ENCODE results near the gene IPO13. TPM values are rescaled to one million over a fixed set of nuclear protein-coding genes. Genes with fewer than 3 reads are reported as not detected.

The IPO13 gene
- total RNA-seq, 1 donor from 2014 or later: 53.2 TPM

GRCh38 chr1:43982241-43982640 lies 35.5 kb downstream of the IPO13 start:
- H3K27ac Mint-ChIP-seq (ENCODE audit: unreplicated experiment): no peak overlapping the region
- peaks cover 3% of the 10 kb centered on the region for H3K36me3 Mint-ChIP-seq (ENCODE audit: unreplicated experiment)
- peaks cover 15% of the 10 kb centered on the region for H3K4me1 Mint-ChIP-seq (ENCODE audit: low read depth, unreplicated experiment)
- peaks cover 7% of the 10 kb centered on the region for H3K27me3 Mint-ChIP-seq (ENCODE audit: unreplicated experiment)
- TF ChIP-seq, protein P1, sequence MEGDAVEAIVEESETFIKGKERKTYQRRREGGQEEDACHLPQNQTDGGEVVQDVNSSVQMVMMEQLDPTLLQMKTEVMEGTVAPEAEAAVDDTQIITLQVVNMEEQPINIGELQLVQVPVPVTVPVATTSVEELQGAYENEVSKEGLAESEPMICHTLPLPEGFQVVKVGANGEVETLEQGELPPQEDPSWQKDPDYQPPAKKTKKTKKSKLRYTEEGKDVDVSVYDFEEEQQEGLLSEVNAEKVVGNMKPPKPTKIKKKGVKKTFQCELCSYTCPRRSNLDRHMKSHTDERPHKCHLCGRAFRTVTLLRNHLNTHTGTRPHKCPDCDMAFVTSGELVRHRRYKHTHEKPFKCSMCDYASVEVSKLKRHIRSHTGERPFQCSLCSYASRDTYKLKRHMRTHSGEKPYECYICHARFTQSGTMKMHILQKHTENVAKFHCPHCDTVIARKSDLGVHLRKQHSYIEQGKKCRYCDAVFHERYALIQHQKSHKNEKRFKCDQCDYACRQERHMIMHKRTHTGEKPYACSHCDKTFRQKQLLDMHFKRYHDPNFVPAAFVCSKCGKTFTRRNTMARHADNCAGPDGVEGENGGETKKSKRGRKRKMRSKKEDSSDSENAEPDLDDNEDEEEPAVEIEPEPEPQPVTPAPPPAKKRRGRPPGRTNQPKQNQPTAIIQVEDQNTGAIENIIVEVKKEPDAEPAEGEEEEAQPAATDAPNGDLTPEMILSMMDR (IDR thresholded peaks at IDR 0.05; ENCODE audit: partially characterized antibody, unreplicated experiment): no peak
- H3K9me3 Mint-ChIP-seq (ENCODE audit: unreplicated experiment): peaks cover 9% of the 10 kb centered on the region
- no peak for DNase-seq
- no peak overlapping the region for H3K4me3 Mint-ChIP-seq (ENCODE audit: unreplicated experiment)

DNA sequence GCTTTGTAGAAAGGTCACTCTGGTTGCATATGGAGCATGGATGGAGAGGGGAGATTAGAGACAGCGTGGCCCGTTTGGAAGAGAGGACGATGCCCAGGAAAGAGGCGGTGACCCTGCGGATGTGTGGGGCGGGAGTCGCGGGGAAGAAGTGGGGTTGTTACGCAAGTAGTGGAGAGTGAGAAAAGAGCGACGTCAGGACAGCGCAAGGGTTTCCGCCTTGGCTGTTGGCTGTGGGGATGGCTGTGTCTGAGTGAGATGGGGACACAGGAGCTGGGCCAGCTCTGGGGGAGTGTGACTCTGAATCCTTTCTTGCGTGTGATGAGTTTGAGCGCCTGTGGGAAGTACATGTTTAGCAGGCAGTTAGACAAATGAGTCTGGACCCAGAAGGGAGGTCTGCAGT lies 36.1 kb downstream of the IPO13 start:
- H3K4me1 Mint-ChIP-seq (ENCODE audit: low read depth, unreplicated experiment): peaks cover 13% of the 10 kb centered on the region
- TF ChIP-seq, protein P1 (IDR thresholded peaks at IDR 0.05; ENCODE audit: partially characterized antibody, unreplicated experiment): no peak
- H3K4me3 Mint-ChIP-seq (ENCODE audit: unreplicated experiment): no peak overlapping the region
- DNase-seq: no peak
- peaks cover 9% of the 10 kb centered on the region for H3K9me3 Mint-ChIP-seq (ENCODE audit: unreplicated experiment)
- no peaks in the 10 kb centered on the region for H3K36me3 Mint-ChIP-seq (ENCODE audit: unreplicated experiment)
- peaks cover 7% of the 10 kb centered on the region for H3K27me3 Mint-ChIP-seq (ENCODE audit: unreplicated experiment)
- no peak overlapping the region for H3K27ac Mint-ChIP-seq (ENCODE audit: unreplicated experiment)

GRCh38 chr1:43983253-43983899 lies 36.6 kb downstream of the IPO13 start:
- no peak overlapping the region for H3K27ac Mint-ChIP-seq (ENCODE audit: unreplicated experiment)
- H3K9me3 Mint-ChIP-seq (ENCODE audit: unreplicated experiment): peaks cover 8% of the 10 kb centered on the region
- H3K27me3 Mint-ChIP-seq (ENCODE audit: unreplicated experiment): peaks cover 7% of the 10 kb centered on the region
- H3K4me1 Mint-ChIP-seq (ENCODE audit: low read depth, unreplicated experiment): peaks cover 13% of the 10 kb centered on the region
- TF ChIP-seq, protein P1 (IDR thresholded peaks at IDR 0.05; ENCODE audit: partially characterized antibody, unreplicated experiment): no peak
- peak overlapping the region; percentile 45 for H3K4me3 Mint-ChIP-seq (ENCODE audit: unreplicated experiment)
- no peaks in the 10 kb centered on the region for H3K36me3 Mint-ChIP-seq (ENCODE audit: unreplicated experiment)
- DNase-seq: no peak

GRCh38 chr1:43984855-43985254 lies 38.1 kb downstream of the IPO13 start:
- peaks cover 10% of the 10 kb centered on the region for H3K4me1 Mint-ChIP-seq (ENCODE audit: low read depth, unreplicated experiment)
- peaks cover 2% of the 10 kb centered on the region for H3K27me3 Mint-ChIP-seq (ENCODE audit: unreplicated experiment)
- H3K4me3 Mint-ChIP-seq (ENCODE audit: unreplicated experiment): no peak overlapping the region
- H3K27ac Mint-ChIP-seq (ENCODE audit: unreplicated experiment): no peak overlapping the region
- H3K9me3 Mint-ChIP-seq (ENCODE audit: unreplicated experiment): peaks cover 6% of the 10 kb centered on the region
- no peaks in the 10 kb centered on the region for H3K36me3 Mint-ChIP-seq (ENCODE audit: unreplicated experiment)
- TF ChIP-seq, protein P1 (IDR thresholded peaks at IDR 0.05; ENCODE audit: partially characterized antibody, unreplicated experiment): no peak
- no peak for DNase-seq

- H3K4me1 Mint-ChIP-seq (ENCODE audit: low read depth, unreplicated experiment): peaks cover 3% of the 10 kb centered on the region
- TF ChIP-seq, protein P1 (IDR thresholded peaks at IDR 0.05; ENCODE audit: partially characterized antibody, unreplicated experiment): no peak
- no peak overlapping the region for H3K27ac Mint-ChIP-seq (ENCODE audit: unreplicated experiment)
- peaks cover 5% of the 10 kb centered on the region for H3K9me3 Mint-ChIP-seq (ENCODE audit: unreplicated experiment)
- H3K27me3 Mint-ChIP-seq (ENCODE audit: unreplicated experiment): no peaks in the 10 kb centered on the region
- DNase-seq: no peak
- no peaks in the 10 kb centered on the region for H3K36me3 Mint-ChIP-seq (ENCODE audit: unreplicated experiment)
- H3K4me3 Mint-ChIP-seq (ENCODE audit: unreplicated experiment): no peak overlapping the region
Measured at GRCh38 chr1:43985984-43986595, 39.3 kb downstream of the IPO13 start.
